M059J (cell line): Measurements from ENCODE around the gene ADCY3. TPM values are rescaled to one million over a fixed set of nuclear protein-coding genes. Genes with fewer than 3 reads are reported as not detected.

ENCODE experiments used
- DNase-seq: peaks from one replicate; pipeline ENCODE4 v3.0.0-alpha.2; 2012; ENCODE audit warnings: low read depth
- total RNA-seq: library from RNA; depleted of rRNA; stranded (reverse); fragments of >200 nt; shearing (Covaris generic); gene quantifications from 2 replicates; pipeline ENCODE4 v1.2.3, GENCODE V29; 2014

The ADCY3 gene
- total RNA-seq, 1 experiment from 2014 or later: 18.1 TPM

- no peak for DNase-seq
Observed at GRCh38 chr2:24903161-24904103, 16.6 kb downstream of the ADCY3 start.

GRCh38 chr2:24899361-24899910 lies 20.6 kb downstream of the ADCY3 start:
- DNase-seq: no peak

DNA sequence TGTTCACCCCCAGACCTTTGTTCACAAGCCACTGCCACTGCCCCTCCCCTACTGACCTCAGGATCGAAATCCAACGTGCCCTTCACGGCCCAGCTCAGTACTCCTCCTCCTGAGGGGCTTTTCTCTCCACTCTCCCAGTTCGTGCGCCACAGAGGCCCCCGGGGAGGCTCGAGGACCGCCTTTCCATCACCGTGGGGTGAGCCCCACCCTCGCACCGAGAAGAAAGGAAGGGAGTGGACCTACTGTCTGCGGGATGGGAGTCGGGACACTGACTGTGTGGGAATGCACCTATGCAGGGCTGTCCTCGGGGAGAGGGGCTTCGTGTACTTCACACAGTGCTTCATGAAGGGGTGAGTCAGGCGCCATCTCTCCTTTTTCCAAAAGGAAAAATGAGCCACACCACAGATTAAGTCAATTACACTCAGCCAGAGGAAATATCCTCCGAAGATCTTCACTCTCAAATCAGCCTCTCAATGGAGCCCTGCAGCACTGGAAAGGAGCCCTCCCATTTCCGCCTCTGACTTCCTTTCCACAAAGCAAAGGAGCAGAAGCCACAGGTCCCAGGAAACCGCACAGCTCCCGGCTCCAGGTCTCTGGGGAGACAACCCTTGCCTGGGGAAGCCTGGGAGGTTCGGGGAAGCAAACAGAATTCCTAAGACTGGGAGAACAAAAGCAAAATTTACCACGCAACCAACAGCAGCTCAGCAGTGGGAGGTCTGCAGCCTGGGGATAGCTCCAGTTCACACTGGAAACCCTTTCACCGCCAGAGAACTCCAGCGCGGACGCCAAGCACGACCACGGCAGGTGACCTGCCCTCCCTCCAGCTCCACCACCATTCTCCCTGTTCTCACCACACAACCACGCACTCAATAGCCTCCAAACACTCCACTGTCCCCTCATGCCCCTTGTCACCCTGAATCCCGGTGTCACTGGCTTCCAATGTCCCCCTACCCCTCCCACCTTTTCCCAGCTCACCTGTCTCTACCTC lies 21.6 kb downstream of the ADCY3 start:
- DNase-seq: no peak

DNA sequence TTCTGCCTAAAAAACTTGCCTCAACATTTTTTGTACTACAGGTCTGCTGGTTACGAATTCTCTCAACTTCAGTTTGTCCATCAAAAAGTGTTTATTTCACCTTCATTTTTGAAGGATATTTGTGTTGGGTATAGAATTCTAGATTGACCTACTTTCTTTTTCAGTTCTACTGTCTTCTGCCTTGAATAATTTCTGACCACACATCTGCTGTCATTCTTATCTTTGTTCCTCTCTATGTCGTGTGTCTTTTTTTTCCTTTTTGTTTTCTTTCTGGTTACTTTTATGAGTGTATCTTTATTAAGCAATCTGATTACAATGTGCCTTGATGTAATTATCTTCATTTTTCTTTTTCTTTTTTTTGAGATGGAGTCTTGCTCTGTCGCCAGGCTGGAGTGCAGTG lies 25.3 kb downstream of the ADCY3 start:
- no peak for DNase-seq

DNA sequence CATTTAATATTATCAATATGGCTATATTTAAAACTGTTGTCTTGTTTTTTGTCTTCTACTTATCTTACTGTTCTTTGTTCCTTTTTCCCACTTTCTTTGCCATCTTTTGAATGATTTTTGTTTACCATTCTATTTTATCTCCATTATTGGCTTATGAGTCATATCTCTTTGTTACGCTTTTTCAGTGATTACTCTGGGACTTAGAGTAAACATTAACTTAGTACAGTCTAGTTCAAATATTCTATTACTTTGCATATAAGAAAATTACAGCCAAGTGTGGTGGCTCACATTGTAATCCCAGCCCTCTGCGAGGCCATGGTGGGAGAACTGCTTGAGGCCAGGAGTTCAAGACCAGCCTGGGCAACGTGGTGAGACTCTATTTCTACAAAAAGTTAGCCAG lies 26.1 kb downstream of the ADCY3 start:
- peak; percentile 48 for DNase-seq

DNA sequence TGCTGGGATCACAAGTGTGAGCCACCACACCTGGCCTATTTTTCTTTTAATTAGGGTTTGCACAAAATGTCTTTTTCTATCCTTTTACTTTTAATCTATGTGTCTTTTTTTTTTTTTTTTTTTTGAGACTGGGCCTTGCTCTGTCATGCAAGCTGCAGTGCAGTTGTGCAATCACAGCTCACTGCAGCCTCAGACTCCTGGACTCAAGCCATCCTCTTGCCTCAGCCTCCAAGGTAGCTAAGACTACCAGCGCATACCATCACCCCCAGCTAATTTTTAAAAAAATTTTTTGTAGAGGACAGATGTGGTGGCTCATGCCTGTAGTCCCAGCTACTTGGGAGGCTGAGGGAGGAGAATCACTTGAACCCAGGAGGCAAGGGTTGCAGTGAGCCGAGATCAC lies 27.1 kb downstream of the ADCY3 start:
- DNase-seq: peak; percentile 18

DNA sequence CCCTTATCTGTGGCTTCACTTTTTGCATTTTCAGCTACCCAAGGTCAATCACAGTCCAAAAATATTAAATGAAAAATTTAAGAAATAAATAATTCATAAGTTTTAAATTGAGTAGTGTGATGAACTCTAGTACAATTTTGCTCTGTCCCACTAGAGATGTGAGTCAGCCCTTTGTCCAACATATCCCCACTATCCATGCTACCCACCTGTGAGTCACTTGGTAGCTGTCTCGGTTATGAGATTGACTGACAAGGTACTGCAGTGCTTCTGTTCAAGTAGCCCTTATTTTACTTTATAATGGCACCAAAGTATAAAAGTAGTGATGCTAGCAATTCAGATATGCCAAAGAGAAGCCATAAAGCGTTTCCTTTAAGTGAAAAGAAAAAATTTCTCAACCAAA lies 28.8 kb downstream of the ADCY3 start:
- DNase-seq: peak; percentile 55

GRCh38 chr2:24889221-24889620 lies 30.8 kb downstream of the ADCY3 start:
- DNase-seq: no peak

- no peak for DNase-seq
Observed at GRCh38 chr2:24888177-24888576, 31.9 kb downstream of the ADCY3 start.

DNA sequence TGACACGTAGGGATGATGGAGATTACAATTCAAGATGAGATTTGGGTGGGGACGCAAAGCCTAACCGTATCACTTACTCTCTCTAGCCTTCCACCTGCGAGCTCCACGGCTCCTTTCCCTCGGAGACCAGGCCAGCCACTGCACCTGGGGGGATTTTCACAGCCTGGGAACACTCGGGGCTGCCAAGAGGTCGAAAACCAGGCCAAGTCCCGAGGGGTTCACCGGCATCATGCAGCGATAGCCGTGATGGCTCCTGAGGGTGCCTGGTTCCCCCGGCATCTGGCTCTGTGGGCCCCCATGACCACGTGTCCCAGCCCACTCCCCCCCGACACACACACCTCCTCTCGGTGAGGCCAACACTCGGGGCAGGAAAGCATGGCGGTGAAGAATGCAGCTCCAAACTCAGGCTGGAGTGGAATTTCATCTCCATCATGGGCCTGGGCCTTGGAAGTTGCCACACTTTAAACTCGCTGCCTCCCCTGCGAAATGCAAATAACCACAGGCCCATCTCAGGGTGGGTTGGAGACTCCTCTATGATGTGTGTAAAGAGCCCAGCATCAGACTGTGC lies 32.6 kb downstream of the ADCY3 start:
- DNase-seq: no peak

GRCh38 chr2:24886691-24887304 lies 33.2 kb downstream of the ADCY3 start:
- DNase-seq: no peak

GRCh38 chr2:24886126-24886501 lies 33.9 kb downstream of the ADCY3 start:
- no peak for DNase-seq

DNA sequence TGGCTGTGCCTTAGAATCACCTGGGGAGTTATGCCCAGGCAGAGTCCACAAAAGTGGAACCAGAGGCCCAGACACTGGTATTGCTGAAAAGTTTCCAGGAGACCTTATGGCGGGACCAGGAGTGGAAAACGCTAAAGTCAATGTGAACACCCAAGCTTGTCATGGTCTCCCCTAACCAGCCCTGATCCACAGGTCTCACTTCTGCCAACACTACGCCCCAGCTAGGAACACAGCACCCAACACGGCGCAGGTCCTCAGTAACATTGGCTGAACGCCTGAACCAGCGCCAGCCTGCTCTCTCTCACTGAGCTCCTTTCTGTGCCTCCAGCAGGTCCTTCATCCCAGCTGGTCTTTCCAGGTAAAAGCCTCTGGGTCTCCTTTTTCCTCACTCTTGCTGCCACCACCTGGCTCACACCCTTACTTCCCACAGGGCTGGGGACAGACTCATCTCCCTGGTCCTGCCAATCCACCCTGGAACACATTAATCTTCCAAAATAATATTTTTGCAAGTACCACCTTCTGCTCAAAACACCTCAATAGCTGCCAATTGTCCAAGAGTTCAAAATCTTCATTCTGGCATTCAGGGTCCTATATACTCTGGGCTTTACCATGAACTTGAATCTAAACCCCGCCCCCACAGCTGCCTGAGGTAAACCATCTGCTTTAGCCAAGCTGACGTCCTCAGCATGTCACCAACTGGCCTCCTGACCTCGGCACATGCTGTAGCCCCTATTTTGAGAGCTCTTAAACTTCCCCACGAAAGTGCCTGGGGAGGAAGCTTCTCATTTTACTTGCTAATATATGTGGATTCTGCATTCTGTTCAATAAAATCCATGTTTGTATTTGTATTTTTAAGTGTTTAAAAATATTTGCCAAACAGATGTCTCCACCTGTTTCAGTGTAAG lies 34.6 kb downstream of the ADCY3 start:
- no peak for DNase-seq

DNA sequence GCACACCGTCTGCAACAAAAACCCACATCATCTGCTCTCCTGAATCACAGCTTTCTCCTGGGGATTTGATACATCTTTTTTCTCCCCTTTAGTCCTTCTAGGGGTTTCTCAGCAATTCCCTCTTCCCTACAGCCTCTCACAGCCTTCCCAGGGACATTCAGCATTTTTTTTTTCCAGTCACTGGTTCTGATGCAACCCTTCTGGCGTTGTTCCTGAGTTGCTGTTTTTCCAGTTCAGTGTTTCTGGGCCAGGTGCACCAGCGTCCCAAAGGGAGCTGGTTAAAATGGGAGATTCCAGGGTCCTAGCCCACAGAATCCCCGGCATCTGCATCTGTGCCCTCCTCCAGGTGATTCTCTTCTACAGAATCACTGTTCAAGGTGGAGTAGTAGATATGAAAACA lies 36.1 kb downstream of the ADCY3 start:
- no peak for DNase-seq

DNA sequence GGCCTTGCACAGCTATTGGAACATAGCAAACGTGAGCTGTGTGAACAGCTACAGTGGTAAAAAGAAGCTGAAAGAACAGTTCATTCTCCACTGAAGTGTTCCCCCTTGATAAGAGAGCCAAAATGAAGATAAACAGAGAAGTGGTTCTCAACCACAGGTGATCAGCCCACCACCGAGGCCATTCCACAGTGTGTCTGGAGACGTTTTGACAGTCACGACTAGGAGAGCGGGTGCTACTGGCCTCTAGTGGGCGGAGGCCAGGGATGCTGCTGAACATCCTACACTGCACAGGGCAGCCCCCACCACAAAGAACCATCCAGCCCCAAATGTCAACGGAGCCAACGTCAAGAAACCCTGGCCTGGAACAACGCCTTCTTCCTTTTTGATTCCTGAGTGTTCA lies 38.4 kb downstream of the ADCY3 start:
- DNase-seq: no peak

GRCh38 chr2:24881158-24881557 lies 38.9 kb downstream of the ADCY3 start:
- DNase-seq: no peak

GRCh38 chr2:24878341-24878740 lies 41.7 kb downstream of the ADCY3 start:
- DNase-seq: no peak

DNA sequence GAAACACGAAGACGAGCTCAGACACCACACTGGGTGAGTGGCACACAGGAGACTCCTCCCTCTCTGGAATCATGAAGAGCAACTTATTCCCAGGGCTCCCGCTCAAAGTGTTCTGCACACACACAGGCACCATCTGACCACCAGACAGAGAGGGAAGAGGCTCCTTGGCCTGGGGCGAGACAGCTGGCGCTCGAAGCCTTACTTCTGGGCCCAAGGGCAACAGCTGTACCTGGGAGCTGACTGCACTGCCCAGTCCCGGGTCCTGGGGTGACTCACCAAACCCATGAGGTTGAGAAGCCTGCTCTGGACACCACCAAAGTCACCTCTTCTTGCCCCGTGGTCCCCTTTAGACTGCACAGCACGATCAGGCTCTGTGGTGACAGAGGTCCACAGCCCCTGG lies 42.4 kb downstream of the ADCY3 start:
- no peak for DNase-seq

GRCh38 chr2:24877067-24877466 lies 43.0 kb downstream of the ADCY3 start:
- DNase-seq: no peak

- no peak for DNase-seq
Observed at GRCh38 chr2:24875901-24876300, 44.1 kb downstream of the ADCY3 start.
